ENCODE results near the gene ETV7.
A peak's percentile ranks its signal among the peaks of the same experiment; 100 is the strongest.

ETV7 gene

DNA sequence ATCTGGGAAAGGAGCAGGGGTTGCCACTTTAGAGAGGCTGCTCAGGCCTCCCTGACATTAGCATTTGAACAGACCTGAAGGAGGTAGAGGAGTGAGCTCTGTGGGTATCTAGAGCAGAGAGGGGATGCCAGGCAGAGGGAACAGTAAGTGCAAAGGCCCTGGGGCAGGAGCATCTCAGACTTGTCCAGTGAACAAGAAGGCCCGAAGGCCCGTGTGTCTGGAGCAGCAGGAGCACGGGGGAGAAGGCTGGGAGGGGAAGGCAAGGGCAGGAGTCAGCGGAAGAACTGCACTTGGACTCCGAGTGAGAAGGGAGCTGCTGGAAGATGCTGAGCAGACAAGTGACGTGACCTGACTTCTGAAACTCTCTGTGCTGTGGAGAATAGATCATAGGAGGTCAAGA lies 15.4 kb downstream of the ETV7 start:
- TF ChIP-seq CREB1 (IDR thresholded peaks at IDR 0.05; ENCODE audit: low read depth) (no peak), YY1 (IDR thresholded peaks at IDR 0.05; ENCODE audit: low read depth) (no peak), EP300 (IDR thresholded peaks at IDR 0.05; ENCODE audit: borderline replicate concordance) (no peak), FOXM1 (IDR thresholded peaks at IDR 0.05; ENCODE audit: borderline replicate concordance, low read depth) (no peak), RAD21 (IDR thresholded peaks at IDR 0.05; ENCODE audit: low read depth) (no peak), CEBPB (IDR thresholded peaks at IDR 0.05) (no peak), TAF1 (IDR thresholded peaks at IDR 0.05; ENCODE audit: low read depth) (no peak), TEAD4 (IDR thresholded peaks at IDR 0.05) (no peak), NFIC (IDR thresholded peaks at IDR 0.05) (no peak), TCF12 (IDR thresholded peaks at IDR 0.05; ENCODE audit: low read depth) (no peak), EGR1 (IDR thresholded peaks at IDR 0.05) (no peak), ZBTB7A (IDR thresholded peaks at IDR 0.05; ENCODE audit: low read depth) (no peak)
- TF ChIP-seq, protein P1, sequence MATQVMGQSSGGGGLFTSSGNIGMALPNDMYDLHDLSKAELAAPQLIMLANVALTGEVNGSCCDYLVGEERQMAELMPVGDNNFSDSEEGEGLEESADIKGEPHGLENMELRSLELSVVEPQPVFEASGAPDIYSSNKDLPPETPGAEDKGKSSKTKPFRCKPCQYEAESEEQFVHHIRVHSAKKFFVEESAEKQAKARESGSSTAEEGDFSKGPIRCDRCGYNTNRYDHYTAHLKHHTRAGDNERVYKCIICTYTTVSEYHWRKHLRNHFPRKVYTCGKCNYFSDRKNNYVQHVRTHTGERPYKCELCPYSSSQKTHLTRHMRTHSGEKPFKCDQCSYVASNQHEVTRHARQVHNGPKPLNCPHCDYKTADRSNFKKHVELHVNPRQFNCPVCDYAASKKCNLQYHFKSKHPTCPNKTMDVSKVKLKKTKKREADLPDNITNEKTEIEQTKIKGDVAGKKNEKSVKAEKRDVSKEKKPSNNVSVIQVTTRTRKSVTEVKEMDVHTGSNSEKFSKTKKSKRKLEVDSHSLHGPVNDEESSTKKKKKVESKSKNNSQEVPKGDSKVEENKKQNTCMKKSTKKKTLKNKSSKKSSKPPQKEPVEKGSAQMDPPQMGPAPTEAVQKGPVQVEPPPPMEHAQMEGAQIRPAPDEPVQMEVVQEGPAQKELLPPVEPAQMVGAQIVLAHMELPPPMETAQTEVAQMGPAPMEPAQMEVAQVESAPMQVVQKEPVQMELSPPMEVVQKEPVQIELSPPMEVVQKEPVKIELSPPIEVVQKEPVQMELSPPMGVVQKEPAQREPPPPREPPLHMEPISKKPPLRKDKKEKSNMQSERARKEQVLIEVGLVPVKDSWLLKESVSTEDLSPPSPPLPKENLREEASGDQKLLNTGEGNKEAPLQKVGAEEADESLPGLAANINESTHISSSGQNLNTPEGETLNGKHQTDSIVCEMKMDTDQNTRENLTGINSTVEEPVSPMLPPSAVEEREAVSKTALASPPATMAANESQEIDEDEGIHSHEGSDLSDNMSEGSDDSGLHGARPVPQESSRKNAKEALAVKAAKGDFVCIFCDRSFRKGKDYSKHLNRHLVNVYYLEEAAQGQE (IDR thresholded peaks at IDR 0.05; ENCODE audit: low read depth): no peak
- TF ChIP-seq, protein P2, sequence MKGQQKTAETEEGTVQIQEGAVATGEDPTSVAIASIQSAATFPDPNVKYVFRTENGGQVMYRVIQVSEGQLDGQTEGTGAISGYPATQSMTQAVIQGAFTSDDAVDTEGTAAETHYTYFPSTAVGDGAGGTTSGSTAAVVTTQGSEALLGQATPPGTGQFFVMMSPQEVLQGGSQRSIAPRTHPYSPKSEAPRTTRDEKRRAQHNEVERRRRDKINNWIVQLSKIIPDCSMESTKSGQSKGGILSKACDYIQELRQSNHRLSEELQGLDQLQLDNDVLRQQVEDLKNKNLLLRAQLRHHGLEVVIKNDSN (IDR thresholded peaks at IDR 0.05): no peak
- TF ChIP-seq, protein P3, sequence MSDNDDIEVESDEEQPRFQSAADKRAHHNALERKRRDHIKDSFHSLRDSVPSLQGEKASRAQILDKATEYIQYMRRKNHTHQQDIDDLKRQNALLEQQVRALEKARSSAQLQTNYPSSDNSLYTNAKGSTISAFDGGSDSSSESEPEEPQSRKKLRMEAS (IDR thresholded peaks at IDR 0.05): no peak

DNA sequence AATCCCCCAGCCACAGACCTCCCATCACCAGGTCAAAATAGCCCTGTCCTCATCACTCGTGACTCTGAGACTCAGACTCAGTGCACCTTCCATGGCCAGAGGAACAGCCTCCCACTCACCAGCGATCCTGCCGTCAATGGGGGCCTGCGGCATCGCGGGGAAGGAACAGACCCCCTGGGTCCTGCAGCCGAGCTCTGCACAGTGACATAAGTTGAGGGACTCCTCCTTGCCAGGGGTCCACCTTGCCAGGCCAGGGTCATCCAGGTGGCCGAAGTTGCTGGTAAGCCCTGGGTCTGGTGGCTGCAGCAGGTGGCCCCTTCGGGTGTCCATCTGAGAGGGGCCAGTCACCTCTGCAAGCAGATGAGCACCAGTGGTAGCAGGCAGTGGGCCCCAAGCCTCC lies 16.3 kb downstream of the ETV7 start:
- no peak for TF ChIP-seq CEBPB (IDR thresholded peaks at IDR 0.05)
- TF ChIP-seq TCF12 (IDR thresholded peaks at IDR 0.05; ENCODE audit: low read depth): no peak

DNA sequence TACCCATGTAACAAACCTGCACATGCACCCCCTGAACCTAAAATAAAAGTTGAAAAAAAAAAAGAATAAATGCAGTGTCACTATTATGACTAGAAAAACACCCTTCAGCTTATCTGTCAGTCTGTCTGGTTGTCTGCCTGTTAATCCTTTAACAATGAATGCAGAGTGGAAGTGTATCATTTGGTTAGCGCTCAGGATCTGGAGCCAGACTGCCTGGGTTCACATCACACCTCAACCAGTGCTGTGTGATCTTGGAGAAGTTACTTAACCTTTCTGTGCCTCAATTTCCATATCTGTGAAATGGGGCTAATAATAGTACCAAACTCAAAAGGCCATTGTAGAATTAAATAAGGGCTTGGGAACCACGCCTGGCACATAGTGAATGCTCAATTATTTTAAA lies 16.8 kb downstream of the ETV7 start:
- TF ChIP-seq NFIC (IDR thresholded peaks at IDR 0.05) (no peak), TAF1 (IDR thresholded peaks at IDR 0.05; ENCODE audit: low read depth) (no peak), CEBPB (IDR thresholded peaks at IDR 0.05) (no peak), RAD21 (IDR thresholded peaks at IDR 0.05; ENCODE audit: low read depth) (no peak), FOXM1 (IDR thresholded peaks at IDR 0.05; ENCODE audit: borderline replicate concordance, low read depth) (no peak), EP300 (IDR thresholded peaks at IDR 0.05; ENCODE audit: borderline replicate concordance) (no peak), YY1 (IDR thresholded peaks at IDR 0.05; ENCODE audit: low read depth) (no peak), TEAD4 (IDR thresholded peaks at IDR 0.05) (no peak), EGR1 (IDR thresholded peaks at IDR 0.05) (no peak), CREB1 (IDR thresholded peaks at IDR 0.05; ENCODE audit: low read depth) (no peak), TCF12 (IDR thresholded peaks at IDR 0.05; ENCODE audit: low read depth) (no peak), ZBTB7A (IDR thresholded peaks at IDR 0.05; ENCODE audit: low read depth) (no peak)
- TF ChIP-seq, protein P3 (IDR thresholded peaks at IDR 0.05): no peak
- TF ChIP-seq, protein P2 (IDR thresholded peaks at IDR 0.05): no peak

DNA sequence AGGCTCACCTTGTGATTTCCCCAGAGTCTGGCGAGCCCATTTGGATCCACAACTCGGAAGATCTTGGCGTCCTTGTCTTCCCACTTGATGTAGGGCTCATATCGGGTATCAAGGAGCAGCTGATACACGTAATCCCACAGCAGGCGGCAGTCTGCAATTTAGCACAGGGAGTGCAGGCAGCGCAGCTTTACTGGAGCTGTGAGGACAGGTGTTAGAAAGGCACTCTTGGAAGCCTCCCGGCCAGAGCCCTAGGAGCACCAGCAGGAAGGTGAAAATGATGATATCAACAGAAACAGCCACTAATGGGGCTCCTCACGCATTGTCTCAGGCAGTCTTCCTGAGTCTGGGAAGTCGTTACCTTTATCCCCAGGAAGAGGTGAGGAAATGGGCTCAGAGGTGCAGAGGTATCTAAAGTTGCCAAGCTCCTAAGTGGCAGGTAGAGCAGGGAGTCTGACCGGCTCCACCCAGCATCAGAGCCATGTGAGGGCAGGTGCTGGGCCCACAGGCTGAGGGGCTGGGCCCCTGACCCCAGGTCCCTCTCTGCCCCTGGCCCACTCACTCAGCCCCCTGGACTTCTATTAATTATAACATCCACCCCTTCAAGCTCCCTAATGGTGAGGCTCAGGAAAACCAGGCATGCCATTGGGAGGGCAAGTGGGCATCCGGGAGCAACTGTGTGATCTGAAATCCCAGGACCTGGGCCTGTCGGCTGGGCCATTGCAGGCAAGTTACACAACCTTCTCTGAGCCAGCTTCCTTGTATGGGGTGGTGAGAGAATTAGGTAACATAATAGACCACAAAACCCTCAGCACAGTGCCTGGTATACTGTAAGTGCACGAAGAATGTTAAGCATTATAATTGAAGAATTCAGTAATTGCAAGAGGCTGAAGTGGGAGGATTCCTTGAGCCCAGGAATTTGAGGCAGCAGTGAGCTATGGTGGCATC lies 18.3 kb downstream of the ETV7 start:
- TF ChIP-seq EGR1 (IDR thresholded peaks at IDR 0.05) (no peak), CREB1 (IDR thresholded peaks at IDR 0.05; ENCODE audit: low read depth) (no peak), YY1 (IDR thresholded peaks at IDR 0.05; ENCODE audit: low read depth) (no peak), FOXM1 (IDR thresholded peaks at IDR 0.05; ENCODE audit: borderline replicate concordance, low read depth) (no peak), CEBPB (IDR thresholded peaks at IDR 0.05) (peak; percentile 26; the same call in 1 of the 2 replicates), RAD21 (IDR thresholded peaks at IDR 0.05; ENCODE audit: low read depth) (no peak), TCF12 (IDR thresholded peaks at IDR 0.05; ENCODE audit: low read depth) (no peak)
- TF ChIP-seq, protein P2 (IDR thresholded peaks at IDR 0.05): no peak

DNA sequence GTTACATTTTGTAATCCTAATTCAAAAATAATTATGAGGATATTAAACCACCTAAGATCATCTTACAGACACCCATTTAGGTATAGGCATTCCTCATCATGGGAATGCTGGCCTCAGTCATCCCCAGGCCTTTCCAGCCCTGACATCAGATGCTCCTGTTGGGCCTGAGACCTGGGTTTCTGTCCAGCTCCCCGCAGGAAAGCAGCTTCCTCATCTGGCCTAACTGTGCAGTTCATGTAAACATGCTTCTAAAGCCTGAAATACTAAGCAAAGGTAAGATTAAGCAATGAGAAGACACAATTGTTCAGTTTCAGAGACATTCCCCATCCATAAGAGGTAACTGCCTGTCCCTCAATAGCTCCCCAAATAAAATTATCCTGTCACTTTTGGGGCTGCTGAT lies 19.0 kb downstream of the ETV7 start:
- TF ChIP-seq TAF1 (IDR thresholded peaks at IDR 0.05; ENCODE audit: low read depth) (no peak), TEAD4 (IDR thresholded peaks at IDR 0.05) (no peak), RAD21 (IDR thresholded peaks at IDR 0.05; ENCODE audit: low read depth) (no peak), EP300 (IDR thresholded peaks at IDR 0.05; ENCODE audit: borderline replicate concordance) (no peak), YY1 (IDR thresholded peaks at IDR 0.05; ENCODE audit: low read depth) (no peak), NFIC (IDR thresholded peaks at IDR 0.05) (no peak)
- TF ChIP-seq, protein P2 (IDR thresholded peaks at IDR 0.05): no peak

DNA sequence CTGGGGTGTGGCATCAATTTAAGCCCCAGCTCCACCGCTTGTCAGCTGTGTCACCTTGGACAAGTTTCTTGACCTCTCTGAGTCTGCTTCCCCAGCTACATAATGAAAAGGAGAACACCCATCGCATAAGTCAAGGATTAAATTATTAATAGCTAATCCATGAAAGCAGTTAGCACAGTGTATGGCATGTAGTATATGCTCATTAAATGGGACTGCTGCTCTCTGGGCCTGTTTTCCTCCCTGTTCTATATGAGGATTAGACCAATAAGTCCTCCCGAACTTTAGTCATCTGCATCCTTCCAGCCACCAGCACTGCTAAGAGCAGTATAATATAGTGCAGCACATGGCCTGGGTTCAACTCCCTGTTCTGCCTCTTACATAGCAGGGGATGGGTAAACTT lies 19.7 kb downstream of the ETV7 start:
- no peak for TF ChIP-seq EGR1 (IDR thresholded peaks at IDR 0.05)
- no peak for TF ChIP-seq CREB1 (IDR thresholded peaks at IDR 0.05; ENCODE audit: low read depth)
- TF ChIP-seq FOXM1 (IDR thresholded peaks at IDR 0.05; ENCODE audit: borderline replicate concordance, low read depth): no peak
- no peak for TF ChIP-seq TAF1 (IDR thresholded peaks at IDR 0.05; ENCODE audit: low read depth)
- TF ChIP-seq RAD21 (IDR thresholded peaks at IDR 0.05; ENCODE audit: low read depth): no peak
- no peak for TF ChIP-seq NFIC (IDR thresholded peaks at IDR 0.05)
- no peak for TF ChIP-seq EP300 (IDR thresholded peaks at IDR 0.05; ENCODE audit: borderline replicate concordance)
- TF ChIP-seq ZBTB7A (IDR thresholded peaks at IDR 0.05; ENCODE audit: low read depth): no peak
- no peak for TF ChIP-seq TEAD4 (IDR thresholded peaks at IDR 0.05)
- TF ChIP-seq TCF12 (IDR thresholded peaks at IDR 0.05; ENCODE audit: low read depth): no peak
- TF ChIP-seq, protein P3 (IDR thresholded peaks at IDR 0.05): no peak
- TF ChIP-seq, protein P1 (IDR thresholded peaks at IDR 0.05; ENCODE audit: low read depth): no peak
- TF ChIP-seq, protein P2 (IDR thresholded peaks at IDR 0.05): no peak
- no peak for TF ChIP-seq YY1 (IDR thresholded peaks at IDR 0.05; ENCODE audit: low read depth)
- TF ChIP-seq CEBPB (IDR thresholded peaks at IDR 0.05): no peak
